ENCODE results near the gene KLRC4.
"Not testable (repeated sequence)": the region's sequence is repeated elsewhere in the genome, so short reads cannot be mapped to it uniquely, and the experiment has no call there.

KLRC4 gene

GRCh38 chr12:10409392-10409791 is at the start of gene KLRC4:
Gene KLRC4, minus strand, starts transcription at chr12:10409757. Its CDS starts 182 bp downstream, at chr12:10409575.
- TF ChIP-seq POLR2A (IDR thresholded peaks at IDR 0.05; ENCODE audit: low read depth, low read length) = no peak
- DNase-seq (ENCODE audit: insufficient read length, low spot score) (no peak), FAIRE-seq (peak; percentile 79)

- DNase-seq (ENCODE audit: insufficient read length, low spot score) = no peak
- no peak for TF ChIP-seq POLR2A (IDR thresholded peaks at IDR 0.05; ENCODE audit: low read depth, low read length)
- FAIRE-seq = no peak
Observed at GRCh38 chr12:10457760-10458159, 48.2 kb upstream of the KLRC4 start.

DNA sequence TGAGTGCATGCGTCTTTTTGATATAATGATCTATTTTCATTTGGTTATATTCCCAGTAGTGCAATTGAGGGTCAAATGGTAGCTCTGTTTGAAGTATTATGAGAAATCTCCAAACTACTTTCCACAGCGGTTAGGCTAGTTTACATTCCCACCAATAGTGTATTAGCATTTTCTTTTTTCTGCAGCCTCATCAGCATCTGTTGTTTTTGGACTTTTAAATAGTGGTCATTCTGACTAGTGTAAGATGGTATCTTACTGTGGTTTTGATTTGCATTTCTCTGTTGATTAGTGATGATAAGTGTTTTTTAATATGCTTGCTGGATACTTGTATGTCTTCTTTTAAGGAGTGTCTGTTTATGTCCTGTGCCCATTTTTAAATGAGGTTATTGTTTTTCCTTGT is 47.3 kb upstream of the KLRC4 start:
- FAIRE-seq (no peak), DNase-seq (ENCODE audit: insufficient read length, low spot score) (no peak)
- no peak for TF ChIP-seq POLR2A (IDR thresholded peaks at IDR 0.05; ENCODE audit: low read depth, low read length)

- TF ChIP-seq POLR2A (IDR thresholded peaks at IDR 0.05; ENCODE audit: low read depth, low read length) = no peak
- DNase-seq (ENCODE audit: insufficient read length, low spot score) = no peak
- no peak for FAIRE-seq
Observed at GRCh38 chr12:10455766-10456165, 46.2 kb upstream of the KLRC4 start.

DNA sequence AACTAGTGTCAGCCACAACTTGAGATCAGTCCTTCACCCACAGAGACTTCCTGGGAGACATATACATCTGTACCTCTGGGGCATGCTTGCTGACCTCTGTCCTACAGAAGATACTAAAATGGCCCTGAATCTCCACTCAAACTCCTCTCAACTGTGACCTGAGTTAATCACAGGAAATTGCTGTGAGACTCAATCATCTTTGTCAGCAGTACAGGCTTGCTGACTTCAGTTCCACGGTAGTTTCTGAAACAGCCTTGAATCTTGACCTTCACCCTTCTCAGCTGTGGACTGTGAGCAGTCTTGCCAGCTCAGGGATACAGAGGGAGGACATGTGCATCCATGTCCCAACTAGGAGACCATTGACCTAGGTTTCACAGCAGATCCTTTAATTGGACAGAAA is 45.0 kb upstream of the KLRC4 start:
- no peak for FAIRE-seq
- DNase-seq (ENCODE audit: insufficient read length, low spot score) = no peak
- TF ChIP-seq POLR2A (IDR thresholded peaks at IDR 0.05; ENCODE audit: low read depth, low read length) = no peak

DNA sequence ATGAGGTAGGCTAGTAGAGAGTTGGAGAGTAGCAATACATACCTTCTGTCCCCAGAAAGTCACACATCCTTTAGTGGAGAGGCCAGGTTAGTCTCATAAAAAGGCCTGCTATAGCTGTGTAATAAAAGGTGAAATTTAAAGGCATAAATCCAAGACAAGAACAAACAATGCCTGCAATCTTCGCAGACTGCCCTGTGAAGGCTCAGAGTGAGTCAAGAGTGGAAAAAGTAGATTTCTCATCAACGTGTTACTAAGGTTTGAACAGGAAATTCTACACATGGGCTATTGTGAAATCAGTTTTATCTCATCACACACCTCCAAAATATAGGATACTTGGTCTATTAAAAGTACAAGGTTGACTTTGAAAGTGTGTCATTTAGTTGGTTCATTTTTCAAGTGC is 43.6 kb upstream of the KLRC4 start, which contains the start of gene KLRC1:
KLRC1 (minus strand) TSS at position 222 of the 400 bp plus-strand sequence. CDS start 2,221 bp downstream, outside the sequence.
- DNase-seq (ENCODE audit: insufficient read length, low spot score) (no peak), FAIRE-seq (no peak)
- no peak for TF ChIP-seq POLR2A (IDR thresholded peaks at IDR 0.05; ENCODE audit: low read depth, low read length)

DNA sequence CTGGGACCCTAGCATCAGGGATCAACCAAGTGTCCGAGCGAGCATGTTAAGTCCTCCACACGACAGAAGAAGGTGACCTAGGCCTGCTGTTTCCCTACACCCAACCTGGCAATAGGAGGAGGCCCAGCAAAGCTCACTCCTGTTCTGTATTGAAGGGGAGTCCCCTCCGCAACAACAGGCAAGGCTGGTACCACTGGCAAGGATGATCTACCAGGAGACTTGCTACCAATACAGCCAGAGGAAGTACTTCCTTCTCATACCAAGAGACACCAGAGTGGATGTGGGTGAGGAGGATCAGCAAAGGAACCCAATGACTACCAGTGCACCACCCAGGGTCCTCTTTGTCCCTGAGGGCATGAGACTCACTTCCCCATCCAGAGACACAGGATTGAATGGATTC is 38.7 kb upstream of the KLRC4 start:
- FAIRE-seq (no peak), DNase-seq (ENCODE audit: insufficient read length, low spot score) (no peak)
- TF ChIP-seq POLR2A (IDR thresholded peaks at IDR 0.05; ENCODE audit: low read depth, low read length) = no peak

DNA sequence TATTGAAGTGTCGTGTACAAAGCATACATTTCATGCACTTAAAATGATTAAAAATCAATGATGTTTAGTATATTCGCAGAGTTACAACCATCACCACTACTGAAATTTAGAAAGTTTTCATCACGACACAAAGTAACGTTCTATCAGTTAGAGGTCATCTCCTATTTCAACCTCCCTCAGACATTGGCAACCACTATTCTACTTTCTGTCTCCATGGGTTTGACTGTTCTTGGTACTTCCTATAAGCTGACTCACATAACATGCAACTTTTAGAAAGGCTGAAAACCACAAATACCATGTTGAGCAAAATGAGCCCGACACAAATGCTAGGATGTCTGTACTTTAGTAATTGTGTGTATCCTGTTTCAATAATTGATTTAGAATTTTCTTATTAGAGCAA is 36.5 kb upstream of the KLRC4 start:
- not testable (repeated sequence) for DNase-seq (ENCODE audit: insufficient read length, low spot score)
- FAIRE-seq = peak; percentile 80

GRCh38 chr12:10441144-10441543 is 31.6 kb upstream of the KLRC4 start:
- not testable (repeated sequence) for FAIRE-seq; DNase-seq (ENCODE audit: insufficient read length, low spot score)

GRCh38 chr12:10439608-10440274 is 30.2 kb upstream of the KLRC4 start:
- FAIRE-seq = peak; percentile 99
- DNase-seq (ENCODE audit: insufficient read length, low spot score) = not testable (repeated sequence)

DNA sequence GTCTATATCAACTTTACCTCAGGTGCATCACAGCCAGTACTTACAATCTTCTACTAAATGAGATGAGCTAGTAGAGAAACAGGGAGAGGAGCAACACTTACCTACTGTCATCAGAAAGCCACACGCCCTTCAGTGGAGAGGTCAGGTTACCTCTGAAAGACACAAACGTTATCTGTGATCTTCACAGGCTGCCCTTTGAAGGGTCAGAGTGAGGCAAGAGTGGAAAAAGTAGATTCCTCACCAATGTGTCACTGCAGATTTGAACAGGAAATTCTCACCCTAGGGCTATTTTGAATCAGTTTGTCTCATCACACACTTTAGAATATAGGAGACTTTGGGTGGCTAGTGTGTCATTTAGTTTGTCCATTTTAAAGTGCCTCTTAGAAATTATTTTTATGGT is 28.0 kb upstream of the KLRC4 start:
- FAIRE-seq = peak; percentile 100
- DNase-seq (ENCODE audit: insufficient read length, low spot score) = not testable (repeated sequence)

GRCh38 chr12:10435816-10436215 is 26.3 kb upstream of the KLRC4 start, which contains the start of gene KLRC2:
Gene KLRC2, minus strand, starts transcription at chr12:10436010. Its CDS starts 24 bp downstream, at chr12:10435986.
- FAIRE-seq = peak; percentile 94
- DNase-seq (ENCODE audit: insufficient read length, low spot score) = not testable (repeated sequence)

GRCh38 chr12:10430623-10431022 is 21.1 kb upstream of the KLRC4 start:
- FAIRE-seq = peak; percentile 84
- DNase-seq (ENCODE audit: insufficient read length, low spot score) = not testable (repeated sequence)

GRCh38 chr12:10425938-10426337 is 16.4 kb upstream of the KLRC4 start:
- DNase-seq (ENCODE audit: insufficient read length, low spot score); FAIRE-seq: not testable (repeated sequence)

- FAIRE-seq = peak; percentile 94
- DNase-seq (ENCODE audit: insufficient read length, low spot score) = not testable (repeated sequence)
Observed at GRCh38 chr12:10424260-10424899, 14.8 kb upstream of the KLRC4 start.

DNA sequence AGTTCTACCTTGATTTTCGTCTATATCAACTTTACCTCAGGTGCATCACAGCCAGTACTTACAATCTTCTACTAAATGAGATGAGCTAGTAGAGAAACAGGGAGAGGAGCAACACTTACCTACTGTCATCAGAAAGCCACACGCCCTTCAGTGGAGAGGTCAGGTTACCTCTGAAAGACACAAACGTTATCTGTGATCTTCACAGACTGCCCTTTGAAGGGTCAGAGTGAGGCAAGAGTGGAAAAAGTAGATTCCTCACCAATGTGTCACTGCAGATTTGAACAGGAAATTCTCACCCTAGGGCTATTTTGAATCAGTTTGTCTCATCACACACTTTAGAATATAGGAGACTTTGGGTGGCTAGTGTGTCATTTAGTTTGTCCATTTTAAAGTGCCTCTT is 12.6 kb upstream of the KLRC4 start:
- not testable (repeated sequence) for DNase-seq (ENCODE audit: insufficient read length, low spot score)

DNA sequence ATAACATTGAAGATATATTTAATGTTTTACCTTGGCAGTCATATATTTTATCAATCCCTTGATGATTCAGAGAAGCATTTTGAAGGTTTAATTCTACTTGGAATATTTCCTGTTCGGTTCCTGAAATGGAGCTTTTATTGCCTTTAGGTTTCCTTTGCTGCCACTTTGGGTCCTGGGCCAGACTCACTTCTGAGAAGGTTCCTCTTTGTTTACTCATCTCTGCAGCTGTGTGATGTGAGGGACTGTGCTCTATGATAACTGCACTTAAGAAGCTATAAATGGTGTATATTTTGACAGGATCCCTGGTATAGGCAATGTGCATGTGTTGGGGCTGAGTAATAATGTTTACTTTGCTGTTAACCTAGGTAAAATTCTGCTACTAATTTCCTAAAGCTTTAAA is 10.8 kb upstream of the KLRC4 start, which contains the start of gene KLRC3:
KLRC3 (minus strand) TSS at position 262 of the 400 bp plus-strand sequence; CDS start at position 217, 45 bp downstream.
- peak; percentile 81 for FAIRE-seq
- not testable (repeated sequence) for DNase-seq (ENCODE audit: insufficient read length, low spot score)

More for the DNA sequence above, 12.6 kb upstream of the KLRC4 start:
- FAIRE-seq = peak; percentile 100
